Fibroblast of skin of left quadriceps (primary cell): Measurements from ENCODE around the gene TRIM7.
"Not testable (repeated sequence)": the region's sequence is repeated elsewhere in the genome, so short reads cannot be mapped to it uniquely, and the experiment has no call there.

Experiments used
- DNase-seq, 2 experiments: peaks; one replicate each; pipeline ENCODE4 v3.0.0-alpha.2; 2013; ENCODE audit warnings: low read depth in 2 of 2

The TRIM7 gene

GRCh38 chr5:181193656-181194055 lies 11.3 kb downstream of the TRIM7 start:
- no peak for DNase-seq

- DNase-seq, result no peak
These were observed 12.5 kb downstream of the TRIM7 start for GRCh38 chr5:181192337-181193046.

GRCh38 chr5:181191526-181192336 lies 13.3 kb downstream of the TRIM7 start:
- DNase-seq, result peak; percentile 92

GRCh38 chr5:181190711-181191525 lies 14.1 kb downstream of the TRIM7 start:
- no peak for DNase-seq

GRCh38 chr5:181189962-181190710 lies 14.9 kb downstream of the TRIM7 start:
- no peak for DNase-seq

GRCh38 chr5:181189363-181189961 lies 15.5 kb downstream of the TRIM7 start:
- DNase-seq, result no peak

GRCh38 chr5:181188700-181189362 lies 16.2 kb downstream of the TRIM7 start:
- DNase-seq, result peak in 1 of 2 experiments; percentile 50

- DNase-seq, result peak; percentile 55 to 59
These were observed 17.3 kb downstream of the TRIM7 start for GRCh38 chr5:181187500-181188213.

GRCh38 chr5:181186986-181187499 lies 18.0 kb downstream of the TRIM7 start:
- no peak for DNase-seq

- DNase-seq, result no peak
These were observed 19.0 kb downstream of the TRIM7 start for GRCh38 chr5:181186022-181186421.

GRCh38 chr5:181185560-181185959 lies 19.4 kb downstream of the TRIM7 start:
- no peak for DNase-seq

GRCh38 chr5:181184845-181185216 lies 20.2 kb downstream of the TRIM7 start:
- DNase-seq, result no peak

- DNase-seq, result no peak
These were observed 22.3 kb downstream of the TRIM7 start for GRCh38 chr5:181182651-181183050.

- no peak for DNase-seq
These were observed 23.1 kb downstream of the TRIM7 start for GRCh38 chr5:181181650-181182565.

GRCh38 chr5:181177559-181177958 lies 27.4 kb downstream of the TRIM7 start:
- DNase-seq, result not testable (repeated sequence)

- DNase-seq, result no peak
These were observed 28.6 kb downstream of the TRIM7 start for GRCh38 chr5:181176254-181176952.

- DNase-seq, result no peak
These were observed 31.3 kb downstream of the TRIM7 start for GRCh38 chr5:181173420-181174342.
